Activated CD4-positive, alpha-beta T cell treated with anti-CD3 and anti-CD28 coated beads, Interleukin-2, Interleukin-4, amounts not matched to agents 100 ng/mL and 50 ng/mL, durations not matched to agents 16 hours and 8 hours (primary cell): ENCODE measurements around the gene LCE5A.
"Not testable (repeated sequence)": the region's sequence is repeated elsewhere in the genome, so short reads cannot be mapped to it uniquely, and the experiment has no call there.

Source experiments
- DNase-seq: peaks from one replicate; pipeline ENCODE4 v3.0.0-alpha.2; 2020; ENCODE audit warnings: low spot score

Gene LCE5A

GRCh38 chr1:152516082-152516481 is 5.5 kb downstream of the LCE5A start:
- DNase-seq: no peak

GRCh38 chr1:152517237-152517811 is 6.7 kb downstream of the LCE5A start:
- no peak for DNase-seq

GRCh38 chr1:152519851-152520250 is 9.2 kb downstream of the LCE5A start:
- no peak for DNase-seq

- DNase-seq: no peak
These were observed 10.0 kb downstream of the LCE5A start for GRCh38 chr1:152520561-152521090.

- DNase-seq: no peak
These were observed 14.6 kb downstream of the LCE5A start for GRCh38 chr1:152525080-152525641.

GRCh38 chr1:152533327-152533938 is 22.8 kb downstream of the LCE5A start:
- DNase-seq: peak; percentile 46

GRCh38 chr1:152535774-152536173 is 25.2 kb downstream of the LCE5A start:
- DNase-seq: no peak

- DNase-seq: no peak
These were observed 26.9 kb downstream of the LCE5A start for GRCh38 chr1:152537496-152537895.

- no peak for DNase-seq
These were observed 29.3 kb downstream of the LCE5A start for GRCh38 chr1:152539901-152540300.

- DNase-seq: peak; percentile 9
These were observed 33.2 kb downstream of the LCE5A start for GRCh38 chr1:152543820-152544219.

GRCh38 chr1:152546704-152547103 is 36.1 kb downstream of the LCE5A start:
- no peak for DNase-seq

GRCh38 chr1:152548358-152548757 is 37.8 kb downstream of the LCE5A start:
- not testable (repeated sequence) for DNase-seq
